OCI-LY1 (cell line): ENCODE results near the gene CTNND1.
"Not testable (repeated sequence)": the region's sequence is repeated elsewhere in the genome, so short reads cannot be mapped to it uniquely, and the experiment has no call there.

Source experiments
- H2AFZ ChIP-seq: fragments of 200-600 bp; sonication (generic), shearing (Covaris generic); 2 replicates; pipeline ENCODE4 v1.6.0; 2014; ENCODE audit warnings: antibody characterized with exemption, mild to moderate bottlenecking, low read length
- H3F3A ChIP-seq: fragments of 200-600 bp; sonication (generic), shearing (Covaris generic); 2 replicates; pipeline ENCODE4 v1.6.0; 2014; ENCODE audit warnings: mild to moderate bottlenecking, antibody characterized with exemption, low read length, moderate library complexity; ENCODE audit not compliant: insufficient read depth
- H3K27ac ChIP-seq: fragments of 200-600 bp; sonication (generic); 2 replicates; pipeline ENCODE4 v1.5.1; 2014; ENCODE audit warnings: low read length, mixed run types, mild to moderate bottlenecking, low read depth; ENCODE audit not compliant: poor library complexity, severe bottlenecking
- H3K27me3 ChIP-seq: fragments of 200-600 bp; sonication (generic); 2 replicates; pipeline ENCODE4 v1.6.0; 2014; ENCODE audit warnings: antibody characterized with exemption, mild to moderate bottlenecking, low read length, moderate library complexity; ENCODE audit not compliant: insufficient read depth
- H3K36me3 ChIP-seq: fragments of 200-600 bp; sonication (generic); 2 replicates; pipeline ENCODE4 v1.6.1; 2014; ENCODE audit warnings: mild to moderate bottlenecking, antibody characterized with exemption, low read length, moderate library complexity, mixed read lengths; ENCODE audit not compliant: insufficient read depth
- H3K4me1 ChIP-seq: fragments of 200-600 bp; sonication (generic); 2 replicates; pipeline ENCODE4 v1.5.1; 2014; ENCODE audit warnings: mild to moderate bottlenecking, low read length, moderate library complexity; ENCODE audit not compliant: insufficient read depth, severe bottlenecking
- H3K4me2 ChIP-seq: fragments of 200-600 bp; sonication (generic), shearing (Covaris generic); 2 replicates; pipeline ENCODE4 v1.6.1; 2014; ENCODE audit warnings: low read length
- H3K4me3 ChIP-seq: fragments of 200-600 bp; sonication (generic); 2 replicates; pipeline ENCODE4 v1.5.1; 2014; ENCODE audit warnings: low read length, low read depth, mild to moderate bottlenecking, mixed read lengths; ENCODE audit not compliant: poor library complexity, severe bottlenecking
- H3K79me2 ChIP-seq: fragments of 200-600 bp; shearing (Covaris generic); 2 replicates; pipeline ENCODE4 v1.6.1; 2016; ENCODE audit warnings: mixed run types, low read length, mixed read lengths; ENCODE audit not compliant: insufficient read depth
- H3K9ac ChIP-seq: fragments of 200-600 bp; sonication (generic), shearing (Covaris generic); 2 replicates; pipeline ENCODE4 v1.6.1; 2014; ENCODE audit warnings: mild to moderate bottlenecking, low read length, mixed read lengths
- H3K9me2 ChIP-seq: fragments of 200-600 bp; sonication (generic), shearing (Covaris generic); 2 replicates; pipeline ENCODE4 v1.6.1; 2014; ENCODE audit warnings: low read depth, mild to moderate bottlenecking, low read length, mixed read lengths
- H3K9me3 ChIP-seq: fragments of 200-600 bp; shearing (Covaris generic); 2 replicates; pipeline ENCODE4 v1.6.1; 2014; ENCODE audit warnings: low read length, mixed read lengths
- H4K20me1 ChIP-seq: fragments of 200-600 bp; sonication (generic), shearing (Covaris generic); 2 replicates; pipeline ENCODE4 v1.6.0; 2016; ENCODE audit warnings: mild to moderate bottlenecking, low read length; ENCODE audit not compliant: insufficient read depth
- EZH2 ChIP-seq: fragments of 200-600 bp; sonication (generic), shearing (Covaris generic); IDR thresholded peaks from 2 replicates; pipeline ENCODE4 v1.8.0; 2017; ENCODE audit warnings: borderline replicate concordance, mixed run types, mild to moderate bottlenecking, antibody characterized with exemption, low read length, moderate library complexity, mixed read lengths
- TF ChIP-seq, protein P1 (sequence below): fragments of 200-600 bp; sonication (generic), shearing (Covaris generic); IDR thresholded peaks from 2 replicates; pipeline ENCODE4 v1.5.1; 2017; ENCODE audit warnings: mild to moderate bottlenecking, antibody characterized with exemption, low read length, moderate library complexity, mixed read lengths

The CTNND1 gene

DNA sequence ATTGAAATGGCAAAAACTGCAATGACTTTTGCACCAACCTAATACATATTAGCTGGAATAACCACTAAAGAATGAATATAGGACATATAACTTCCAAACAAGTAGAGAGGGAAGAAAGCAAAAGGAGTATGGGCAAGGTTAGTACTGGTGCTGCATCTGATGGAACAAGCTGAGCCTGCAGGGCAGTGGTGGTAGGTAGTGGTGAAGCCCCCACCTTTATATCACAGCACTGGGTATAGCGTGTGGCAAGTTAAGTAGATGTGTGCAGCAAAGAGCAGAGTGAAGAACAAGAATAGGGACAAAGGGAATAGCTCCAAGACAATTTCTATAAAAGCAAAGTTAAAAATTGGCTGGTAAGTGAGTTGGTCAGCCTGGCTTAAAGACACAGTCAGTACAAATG lies 62.3 kb downstream of the CTNND1 start:
- H3K9me2 ChIP-seq, result no peaks in the 10 kb centered on the region
- H3K4me2 ChIP-seq, result no peak overlapping the region
- no peaks in the 10 kb centered on the region for H3K79me2 ChIP-seq
- no peak overlapping the region for H3K27ac ChIP-seq
- no peaks in the 10 kb centered on the region for H3K27me3 ChIP-seq
- no peaks in the 10 kb centered on the region for H3F3A ChIP-seq
- no peak for TF ChIP-seq EZH2
- TF ChIP-seq, protein P1, sequence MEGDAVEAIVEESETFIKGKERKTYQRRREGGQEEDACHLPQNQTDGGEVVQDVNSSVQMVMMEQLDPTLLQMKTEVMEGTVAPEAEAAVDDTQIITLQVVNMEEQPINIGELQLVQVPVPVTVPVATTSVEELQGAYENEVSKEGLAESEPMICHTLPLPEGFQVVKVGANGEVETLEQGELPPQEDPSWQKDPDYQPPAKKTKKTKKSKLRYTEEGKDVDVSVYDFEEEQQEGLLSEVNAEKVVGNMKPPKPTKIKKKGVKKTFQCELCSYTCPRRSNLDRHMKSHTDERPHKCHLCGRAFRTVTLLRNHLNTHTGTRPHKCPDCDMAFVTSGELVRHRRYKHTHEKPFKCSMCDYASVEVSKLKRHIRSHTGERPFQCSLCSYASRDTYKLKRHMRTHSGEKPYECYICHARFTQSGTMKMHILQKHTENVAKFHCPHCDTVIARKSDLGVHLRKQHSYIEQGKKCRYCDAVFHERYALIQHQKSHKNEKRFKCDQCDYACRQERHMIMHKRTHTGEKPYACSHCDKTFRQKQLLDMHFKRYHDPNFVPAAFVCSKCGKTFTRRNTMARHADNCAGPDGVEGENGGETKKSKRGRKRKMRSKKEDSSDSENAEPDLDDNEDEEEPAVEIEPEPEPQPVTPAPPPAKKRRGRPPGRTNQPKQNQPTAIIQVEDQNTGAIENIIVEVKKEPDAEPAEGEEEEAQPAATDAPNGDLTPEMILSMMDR, result no peak
- no peaks in the 10 kb centered on the region for H4K20me1 ChIP-seq
- no peak overlapping the region for H3K4me3 ChIP-seq
- no peaks in the 10 kb centered on the region for H3K36me3 ChIP-seq
- no peak overlapping the region for H2AFZ ChIP-seq
- H3K9ac ChIP-seq, result no peak overlapping the region
- H3K4me1 ChIP-seq, result no peaks in the 10 kb centered on the region
- H3K9me3 ChIP-seq, result no peaks in the 10 kb centered on the region

DNA sequence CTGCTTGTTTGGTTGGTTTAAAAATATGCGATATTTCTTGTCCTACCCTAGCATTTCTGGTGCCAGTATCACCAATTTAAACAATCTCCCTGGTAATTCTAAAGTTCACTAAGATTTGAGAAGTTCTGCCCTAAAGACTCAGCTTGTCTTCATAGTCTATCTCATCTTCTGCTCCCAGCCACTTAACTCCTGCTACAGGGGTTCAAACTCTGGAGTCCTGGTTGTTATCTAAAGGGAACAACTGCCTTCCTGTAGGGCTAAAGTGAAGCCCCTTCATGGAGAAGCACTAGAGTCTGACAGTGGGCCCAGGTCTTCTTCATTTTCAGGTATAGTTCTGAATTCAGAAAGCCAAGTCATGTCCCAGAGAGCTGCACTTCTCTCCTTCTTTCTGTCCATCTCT lies 73.2 kb downstream of the CTNND1 start:
- H3K9me2 ChIP-seq, result no peaks in the 10 kb centered on the region

DNA sequence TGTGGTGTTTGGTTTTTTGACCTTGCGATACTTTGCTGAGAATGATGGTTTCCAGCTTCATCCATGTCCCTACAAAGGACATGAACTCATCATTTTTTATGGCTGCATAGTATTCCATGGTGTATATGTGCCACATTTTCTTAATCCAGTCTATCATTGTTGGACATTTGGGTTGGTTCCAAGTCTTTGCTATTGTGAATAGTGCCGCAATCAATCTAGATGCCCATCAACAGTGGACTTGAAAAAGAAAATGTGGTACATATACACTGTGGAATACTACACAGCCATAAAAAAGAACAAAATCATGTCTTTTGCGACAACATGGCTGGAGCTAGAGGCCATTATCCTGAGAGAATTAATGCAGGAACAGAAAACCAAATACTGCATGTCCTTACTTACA lies 77.0 kb downstream of the CTNND1 start:
- not testable (repeated sequence) for H4K20me1 ChIP-seq, H3K27me3 ChIP-seq, H3K4me2 ChIP-seq, H3K27ac ChIP-seq, H3K36me3 ChIP-seq, H3F3A ChIP-seq, H3K79me2 ChIP-seq, H3K9me2 ChIP-seq, H2AFZ ChIP-seq, H3K9ac ChIP-seq, H3K9me3 ChIP-seq, H3K4me1 ChIP-seq, H3K4me3 ChIP-seq

More for the DNA sequence above, 73.2 kb downstream of the CTNND1 start:
- Histone ChIP-seq H3K36me3 (no peaks in the 10 kb centered on the region), H3K9me3 (no peaks in the 10 kb centered on the region), H3K27ac (no peak overlapping the region), H3K4me2 (no peak overlapping the region), H3K9ac (no peak overlapping the region), H3K27me3 (no peaks in the 10 kb centered on the region), H4K20me1 (no peaks in the 10 kb centered on the region), H3K79me2 (no peaks in the 10 kb centered on the region), H3K4me3 (no peak overlapping the region), H3K4me1 (no peaks in the 10 kb centered on the region), H2AFZ (no peak overlapping the region), H3F3A (no peaks in the 10 kb centered on the region)
- TF ChIP-seq, protein P1, result no peak
- no peak for TF ChIP-seq EZH2

DNA sequence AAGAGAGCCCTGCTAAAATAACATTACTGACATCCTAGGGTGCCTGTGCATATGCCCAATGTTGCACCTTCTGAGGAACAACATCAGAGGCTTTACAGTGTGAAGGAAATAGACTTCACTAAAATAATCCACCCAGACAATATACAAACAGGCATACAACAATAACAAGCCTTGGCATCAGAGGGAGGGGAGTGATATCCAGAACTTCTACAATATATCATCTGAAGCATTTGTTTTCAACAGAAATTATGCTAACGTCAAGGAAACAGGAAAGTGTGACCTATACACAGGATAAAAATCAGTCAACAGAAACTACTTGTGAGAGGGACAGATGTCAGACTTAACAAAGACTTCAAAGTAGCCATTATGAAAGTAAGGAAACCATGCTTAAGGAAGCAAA lies 81.3 kb downstream of the CTNND1 start:
- no peak overlapping the region for H3K27ac ChIP-seq
- H3K27me3 ChIP-seq, result no peaks in the 10 kb centered on the region
- H3K4me1 ChIP-seq, result no peaks in the 10 kb centered on the region
- H3K36me3 ChIP-seq, result no peaks in the 10 kb centered on the region
- no peak overlapping the region for H3K4me3 ChIP-seq
- H3K9me2 ChIP-seq, result no peaks in the 10 kb centered on the region
- H3F3A ChIP-seq, result no peaks in the 10 kb centered on the region
- H3K9me3 ChIP-seq, result no peaks in the 10 kb centered on the region
- H2AFZ ChIP-seq, result no peak overlapping the region
- TF ChIP-seq EZH2, result no peak
- TF ChIP-seq, protein P1, result no peak
- H4K20me1 ChIP-seq, result no peaks in the 10 kb centered on the region
- no peaks in the 10 kb centered on the region for H3K79me2 ChIP-seq
- no peak overlapping the region for H3K4me2 ChIP-seq
- no peak overlapping the region for H3K9ac ChIP-seq
